Cardiac septum (tissue), 1 donor: ENCODE results near the gene TNS3. TPM values are rescaled to one million over a fixed set of nuclear protein-coding genes. Genes with fewer than 3 reads are reported as not detected.
"Not testable (repeated sequence)": the region's sequence is repeated elsewhere in the genome, so short reads cannot be mapped to it uniquely, and the experiment has no call there.

Experiments used
- DNase-seq: peaks from one replicate; pipeline ENCODE4 v3.0.0-alpha.2; 2020; ENCODE audit warnings: low spot score
- intact Hi-C: fragments of 100-400 bp; cut with DNase I; formaldehyde crosslinking; loops from one replicate; pipeline ENCODE4 v1.14.0; 2022
- total RNA-seq: library from RNA; stranded (reverse); fragmentation: NEBNext Ultra II Directional; extraction: Animal tissue kit (Norgen Biotek cat#: 25700); gene quantifications from one replicate; pipeline ENCODE4 v1.2.1, GENCODE V29; 2021
- donor health status: DM: no; HTN: no; CAD: no.

TNS3 gene
- total RNA-seq, 1 donor from 2014 or later = 29.0 TPM

DNA sequence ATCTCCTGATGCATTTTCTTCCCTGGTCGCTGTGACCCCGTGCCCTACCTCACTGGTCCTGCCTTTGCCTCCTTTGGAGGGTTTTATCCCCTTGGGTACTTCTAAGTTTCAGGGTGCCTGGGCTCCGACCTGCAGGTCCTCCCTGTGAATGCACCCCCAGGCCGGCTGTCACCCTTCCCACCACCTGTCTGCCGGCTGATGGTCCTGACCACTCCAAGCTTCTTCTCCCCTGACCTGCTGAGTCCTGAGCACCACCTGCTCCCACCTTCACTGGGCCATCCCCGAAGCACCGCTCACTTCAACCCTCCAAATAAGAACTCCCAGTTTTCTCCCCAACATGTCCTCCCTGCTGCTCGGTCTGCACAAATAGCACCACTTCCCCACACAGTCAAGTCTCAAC lies 33.4 kb downstream of the TNS3 start:
- intact Hi-C loops = no loop called here
- no peak for DNase-seq

DNA sequence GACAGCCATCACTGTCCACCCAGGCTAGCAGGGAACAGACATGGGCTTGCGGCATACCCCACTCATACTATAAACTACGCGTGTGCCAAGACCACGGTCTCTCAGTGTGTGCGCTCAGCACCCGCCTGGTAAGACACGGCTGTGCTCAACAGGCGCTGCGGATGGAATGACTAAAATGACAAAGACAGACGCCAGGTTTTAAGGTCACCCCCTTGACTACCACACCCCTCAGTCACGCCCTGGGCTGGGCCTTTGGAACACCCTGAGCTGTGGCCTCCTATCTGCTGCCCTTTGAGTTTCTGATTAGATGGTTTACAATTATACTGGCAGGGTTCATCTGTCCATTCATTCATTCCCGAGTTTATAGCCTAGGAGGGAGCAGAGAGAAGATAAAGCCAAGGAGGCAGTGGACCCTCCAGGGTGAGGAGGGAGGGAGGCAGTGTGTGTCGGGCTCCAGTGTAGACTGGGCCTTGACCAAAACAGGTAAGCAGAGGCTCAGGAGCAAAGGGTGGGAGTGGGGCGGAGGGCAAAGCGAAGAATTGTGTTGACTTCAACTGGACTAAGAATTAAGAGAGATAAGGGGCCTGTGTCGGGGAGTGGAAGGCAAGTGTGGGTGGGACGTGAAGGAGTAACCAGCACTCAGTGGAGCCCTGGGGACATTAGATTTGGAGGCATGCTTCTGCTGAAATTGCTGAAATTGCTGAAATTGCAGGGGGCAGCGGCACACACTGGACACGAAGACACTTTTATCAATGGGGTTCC lies 35.0 kb downstream of the TNS3 start:
- DNase-seq = no peak
- intact Hi-C loops = no loop called here

DNA sequence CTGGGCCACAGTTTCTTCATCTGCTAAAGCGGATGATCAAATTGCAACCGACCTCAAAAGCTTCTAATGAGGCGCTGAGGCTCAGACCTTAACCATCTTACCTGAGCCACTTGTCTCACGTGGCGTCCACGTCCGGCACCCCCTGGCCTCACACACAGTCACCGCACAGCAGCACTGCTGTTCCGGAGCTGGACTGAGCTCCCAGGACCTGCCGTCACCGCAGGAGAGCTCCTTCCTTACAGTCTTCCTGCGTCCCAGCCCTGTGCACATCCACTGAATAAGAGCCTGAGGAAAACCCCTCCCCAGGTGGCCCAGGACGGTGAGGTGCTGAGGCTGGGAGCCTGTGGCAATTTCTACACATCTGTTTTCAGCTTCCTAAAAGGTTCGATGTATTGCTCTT lies 35.7 kb downstream of the TNS3 start:
- no peak for DNase-seq
- intact Hi-C loops = no loop called here

DNA sequence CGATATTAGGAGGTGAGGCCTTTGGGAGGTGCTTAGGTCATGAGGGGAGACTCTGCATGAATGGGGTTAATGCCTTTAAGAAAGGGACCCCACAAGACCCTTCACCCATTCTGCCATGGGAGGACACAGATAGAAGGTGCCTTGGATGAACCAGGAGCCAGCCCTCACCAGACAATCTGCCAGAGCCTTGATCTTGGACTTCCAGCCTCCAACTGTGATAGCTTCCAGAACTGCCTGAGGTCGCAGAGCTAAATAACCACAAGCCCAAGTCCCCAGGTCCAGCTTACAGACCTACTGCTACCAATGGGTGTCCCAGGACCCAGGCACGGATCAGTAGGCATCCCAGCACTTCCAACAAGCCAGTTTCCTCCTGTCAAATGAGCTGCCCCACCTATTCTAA lies 37.5 kb downstream of the TNS3 start:
- no peak for DNase-seq
- intact Hi-C loops = no loop called here

DNA sequence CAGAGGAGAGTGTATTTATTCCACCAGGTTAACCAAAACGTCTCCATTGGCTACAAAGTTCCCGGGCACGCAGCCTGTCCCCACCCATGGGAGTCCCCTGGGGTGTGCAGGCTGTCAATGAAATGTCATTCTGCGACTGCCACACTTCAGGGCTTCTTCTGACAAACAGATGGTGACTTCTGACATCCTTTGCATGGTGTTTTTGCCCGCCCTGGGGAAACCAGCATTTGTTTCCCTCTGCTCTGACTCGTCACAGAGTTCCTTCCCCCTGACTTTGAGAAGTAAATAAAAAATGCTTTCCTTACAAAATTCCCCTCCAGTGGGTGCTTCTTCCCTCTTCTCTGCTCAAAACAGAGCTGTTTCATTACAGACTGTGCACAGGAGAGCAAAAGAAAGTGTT lies 38.2 kb downstream of the TNS3 start:
- intact Hi-C loops = no loop called here
- DNase-seq = no peak

DNA sequence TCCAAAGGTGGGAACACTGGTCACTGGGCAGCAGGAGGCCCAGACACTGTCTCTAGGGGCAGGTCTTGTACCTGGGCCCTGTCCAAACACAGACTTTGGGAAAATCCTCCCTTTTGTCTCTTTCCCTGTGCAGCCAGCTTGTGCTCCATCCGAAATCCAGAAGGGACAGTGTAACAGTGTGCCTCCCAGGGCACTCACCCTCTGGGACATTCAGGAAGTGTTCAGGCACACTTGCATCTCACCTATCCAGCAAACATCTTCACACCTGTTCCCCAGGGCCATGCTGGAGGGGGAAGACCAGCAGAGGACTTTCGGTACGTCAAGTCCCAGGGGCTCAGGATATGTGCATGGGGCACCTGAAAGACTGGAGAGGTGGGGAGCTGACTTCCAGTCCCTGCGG lies 38.9 kb downstream of the TNS3 start:
- intact Hi-C loops = no loop called here
- DNase-seq = no peak

DNA sequence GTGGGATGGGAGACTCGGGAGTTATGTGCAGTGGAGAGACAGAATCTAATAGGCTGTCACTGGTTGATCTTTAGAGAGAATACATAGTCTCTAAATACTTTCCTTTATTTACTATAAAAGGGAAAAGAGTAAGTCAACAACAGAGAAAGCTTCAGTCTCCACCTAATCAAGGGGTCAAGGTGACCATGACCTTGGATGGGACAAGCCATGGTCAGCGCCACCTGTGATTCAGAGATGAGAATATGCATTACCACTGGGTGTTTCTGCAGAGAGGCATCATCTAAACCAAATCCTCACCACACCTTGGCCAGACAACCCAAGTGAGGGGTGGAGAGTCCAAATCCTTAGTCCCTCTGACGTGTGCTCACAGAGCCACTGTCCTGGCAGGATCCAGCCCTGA lies 39.9 kb downstream of the TNS3 start:
- no peak for DNase-seq
- intact Hi-C loops = no loop called here

DNA sequence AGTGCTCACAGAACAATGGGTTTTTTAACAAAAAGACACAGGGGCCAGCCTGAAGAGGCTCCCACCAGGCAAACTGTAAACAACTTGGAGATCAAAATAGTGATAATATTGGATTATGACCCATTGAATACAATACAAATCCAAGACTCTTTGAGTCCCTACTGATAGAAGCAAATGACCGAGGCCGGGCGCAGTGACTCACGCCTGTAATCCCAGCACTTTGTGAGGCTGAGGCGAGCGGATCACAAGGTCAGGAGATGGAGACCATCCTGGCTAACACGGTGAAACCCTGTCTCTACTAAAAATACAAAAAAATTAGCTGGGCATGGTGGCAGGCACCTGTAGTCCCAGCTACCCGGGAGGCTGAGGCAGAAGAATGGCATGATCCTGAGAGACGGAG lies 40.4 kb downstream of the TNS3 start:
- DNase-seq, intact Hi-C loops: not testable (repeated sequence)

DNA sequence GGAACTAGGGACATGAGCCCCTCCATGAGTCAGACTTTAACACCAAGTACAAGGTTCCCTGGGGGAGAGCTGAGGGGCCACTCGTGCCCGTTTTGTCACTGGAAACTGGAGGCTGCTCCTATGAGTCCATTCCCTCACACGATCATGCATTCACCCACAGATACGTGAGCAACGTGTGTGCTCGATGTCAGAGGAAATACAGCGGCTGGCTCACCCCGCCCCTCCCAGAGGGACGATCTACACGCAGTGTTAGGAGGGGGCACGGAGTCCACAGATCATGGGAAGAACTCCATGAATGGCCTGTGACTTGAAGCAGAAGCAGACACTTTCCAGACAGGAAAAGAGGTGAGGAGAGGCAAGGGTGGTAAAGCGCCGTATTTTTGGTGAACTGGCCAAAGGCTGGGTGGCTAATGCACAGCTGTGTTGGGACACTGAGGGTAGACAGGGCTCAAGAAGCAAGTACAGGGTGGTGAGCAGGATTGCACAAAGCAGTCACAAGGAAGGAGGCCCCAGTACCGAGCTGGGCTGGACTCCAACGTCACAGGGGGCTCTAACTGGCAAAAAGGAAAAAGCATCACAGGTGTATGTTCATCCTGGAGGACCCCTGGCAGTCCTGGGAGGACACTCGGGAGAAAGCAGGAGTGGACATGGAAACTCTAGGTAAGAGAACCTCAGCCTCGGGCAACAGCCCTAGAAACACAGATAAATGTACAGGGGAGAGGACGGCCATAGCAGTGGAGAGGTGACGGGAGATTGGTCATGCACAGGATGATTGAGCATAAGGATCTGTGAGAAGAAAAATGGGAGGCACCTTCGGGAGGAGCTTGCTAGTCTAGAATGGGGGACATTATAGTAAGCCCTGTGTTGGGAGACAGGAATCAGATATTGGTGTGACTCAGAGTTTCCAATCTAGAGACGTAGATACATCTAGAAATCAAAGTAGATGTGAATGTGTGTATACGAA lies 41.2 kb downstream of the TNS3 start:
- no peak for DNase-seq

DNA sequence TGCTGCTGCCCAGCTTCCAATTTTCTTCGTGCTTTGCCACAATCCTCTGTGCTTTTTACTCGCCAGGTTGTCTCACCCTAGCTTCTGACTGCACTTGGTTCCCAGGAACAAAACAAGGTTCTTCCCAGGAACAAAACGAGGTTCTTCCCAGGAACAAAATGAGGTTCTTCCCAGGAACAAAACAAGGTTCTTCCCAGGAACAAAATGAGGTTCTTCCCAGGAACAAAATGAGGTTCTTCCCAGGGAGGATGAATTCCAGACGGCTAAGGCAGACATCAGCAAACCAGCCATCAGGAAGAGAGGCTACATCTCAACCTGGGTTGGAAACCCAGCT lies 41.9 kb downstream of the TNS3 start:
- DNase-seq = no peak
- intact Hi-C loops = no loop called here

More for the DNA sequence above, 41.2 kb downstream of the TNS3 start:
- intact Hi-C loops = no loop called here

DNA sequence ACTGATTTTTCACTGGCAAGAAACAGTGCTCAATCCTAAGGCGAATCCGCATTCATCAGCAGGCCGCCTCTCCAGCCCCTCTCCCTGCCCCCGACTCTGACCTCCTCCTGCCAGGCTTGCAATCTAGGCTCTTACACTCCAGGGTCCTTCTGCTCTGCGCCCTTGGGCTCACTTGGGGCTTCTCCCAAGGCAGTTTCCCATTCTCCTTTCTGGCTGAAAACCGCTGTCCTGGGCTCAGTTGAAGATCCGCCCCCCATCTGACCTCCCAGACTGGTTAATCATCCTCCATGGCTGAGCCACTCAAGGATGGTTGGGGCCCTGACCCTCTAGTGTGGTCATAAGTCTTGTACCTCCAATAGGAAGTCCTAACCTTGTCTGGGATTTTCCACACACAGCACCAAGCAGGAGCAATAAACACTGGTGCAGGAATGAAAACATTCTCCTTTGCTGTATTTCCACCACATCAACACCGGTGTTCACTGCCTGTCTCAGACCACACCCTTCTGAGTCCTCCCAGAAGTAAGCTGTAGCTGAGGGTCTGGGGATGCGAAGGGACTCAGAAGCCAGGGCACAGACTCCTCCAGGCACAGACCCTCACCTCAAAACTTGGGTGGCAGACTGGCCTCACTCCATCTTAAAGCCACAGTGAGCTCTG lies 42.4 kb downstream of the TNS3 start:
- no peak for DNase-seq
- intact Hi-C loops = no loop called here

DNA sequence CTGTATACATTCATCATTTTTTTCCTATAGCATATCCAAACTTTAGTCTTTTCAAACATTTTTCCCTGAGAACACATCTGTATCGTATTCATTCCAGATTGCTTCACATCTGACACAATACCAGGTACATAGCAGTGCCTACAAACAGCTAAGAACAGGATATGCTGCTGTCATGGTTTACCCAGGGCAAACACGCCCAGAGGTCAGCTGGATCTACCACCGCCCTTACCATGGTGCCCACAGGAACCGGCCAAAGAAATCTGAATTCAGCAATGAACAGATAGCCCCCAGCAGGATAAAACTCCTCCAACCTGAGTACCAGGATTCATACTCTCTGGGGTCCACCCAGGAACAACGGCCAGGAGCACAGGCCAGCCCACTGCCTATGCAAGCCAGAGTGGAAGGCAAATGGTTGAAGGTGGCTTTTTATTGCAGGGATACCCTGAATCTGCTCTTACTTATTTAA lies 43.0 kb downstream of the TNS3 start:
- DNase-seq = no peak
- intact Hi-C loops = no loop called here

DNA sequence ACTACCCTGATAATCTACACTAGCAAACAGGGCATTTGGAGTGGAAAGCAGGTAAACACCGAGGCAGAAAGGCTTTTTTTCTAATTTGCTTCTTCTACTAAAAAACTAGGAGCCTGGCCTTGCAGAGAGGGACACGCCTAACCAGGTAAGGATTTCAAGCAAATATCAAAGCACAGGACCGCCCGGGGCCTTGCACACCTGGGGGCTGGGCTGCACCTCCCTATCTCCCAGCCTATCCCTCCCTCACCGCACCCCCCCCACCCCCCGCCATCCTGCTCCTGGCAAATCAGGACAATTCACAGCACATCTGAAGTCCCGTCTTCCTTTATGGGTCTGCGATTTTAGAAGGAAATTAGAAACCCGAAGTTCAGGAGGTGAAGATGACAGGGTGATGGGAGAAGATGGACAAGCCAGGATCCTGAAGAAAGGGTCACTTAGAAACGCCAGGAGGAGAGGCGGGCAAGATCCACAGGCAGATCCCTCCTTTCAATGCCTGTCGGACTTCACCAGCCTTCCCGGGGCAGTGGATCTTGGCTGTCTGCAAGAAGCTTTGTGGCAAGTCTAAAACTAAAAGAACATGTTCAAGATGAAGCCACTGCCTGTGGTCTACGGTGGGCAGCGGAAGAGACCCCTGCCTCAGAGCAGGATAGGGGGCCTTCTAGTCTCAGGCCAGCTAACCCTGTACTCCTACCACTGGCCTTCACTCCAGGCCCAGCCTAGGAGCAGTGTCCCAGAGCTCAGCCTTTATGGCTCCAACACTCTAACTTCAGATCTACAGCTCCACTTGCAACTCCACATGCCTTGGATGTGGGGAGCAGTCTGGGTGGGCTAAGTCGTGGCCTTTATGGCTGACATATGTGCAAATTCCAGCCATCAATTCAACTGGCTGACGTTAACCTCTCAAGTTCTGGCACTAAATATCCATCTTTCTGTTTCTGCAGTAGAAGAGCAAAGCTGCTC lies 43.9 kb downstream of the TNS3 start:
- intact Hi-C loops = no loop called here

DNA sequence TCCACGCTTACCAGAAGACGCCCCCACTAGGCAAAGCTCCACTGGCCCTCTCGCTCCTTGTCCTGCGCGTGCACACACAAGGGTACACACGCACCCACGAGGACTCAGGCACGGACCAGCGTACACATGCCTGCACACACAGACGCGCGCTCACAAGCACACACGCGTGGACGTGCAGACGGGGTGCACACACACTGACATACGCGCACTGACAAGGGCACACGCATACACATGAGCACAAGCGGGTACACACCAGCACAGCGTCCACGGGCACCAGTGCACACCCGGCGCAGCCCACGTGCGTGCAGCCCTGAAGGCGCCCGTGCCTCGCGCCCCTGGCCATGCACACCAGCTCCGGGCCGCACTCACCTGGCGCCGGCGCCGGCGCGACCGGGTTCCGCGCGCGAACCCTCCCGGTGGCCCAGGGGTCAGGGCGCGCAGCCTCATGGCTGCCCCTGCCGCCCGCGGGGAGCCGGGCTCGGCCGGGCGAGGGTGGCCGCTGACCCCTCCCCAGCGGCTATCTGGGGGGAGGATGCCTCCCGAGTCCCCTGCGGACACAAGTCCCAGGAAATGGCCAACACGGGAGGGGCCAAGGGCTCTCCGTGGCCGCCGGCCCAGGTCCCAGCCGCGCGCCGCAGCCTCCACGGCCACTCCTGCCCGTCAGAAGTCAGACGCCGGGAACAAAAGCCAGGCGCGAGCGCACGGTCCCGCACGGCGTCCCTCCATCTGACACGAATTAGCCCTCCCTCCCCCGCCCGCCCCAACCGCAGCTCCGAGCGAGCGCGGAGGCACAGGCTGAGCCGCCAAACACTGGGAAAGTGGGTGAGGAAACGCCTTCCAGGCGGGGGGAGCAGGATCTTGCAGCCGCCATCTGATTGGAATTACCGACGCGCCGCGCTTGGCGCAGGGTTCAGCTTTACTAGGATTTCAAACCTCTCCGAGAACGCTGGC lies 45.0 kb downstream of the TNS3 start:
- intact Hi-C loops = no loop called here
- DNase-seq = no peak

More for the DNA sequence above, 43.9 kb downstream of the TNS3 start:
- no peak for DNase-seq

DNA sequence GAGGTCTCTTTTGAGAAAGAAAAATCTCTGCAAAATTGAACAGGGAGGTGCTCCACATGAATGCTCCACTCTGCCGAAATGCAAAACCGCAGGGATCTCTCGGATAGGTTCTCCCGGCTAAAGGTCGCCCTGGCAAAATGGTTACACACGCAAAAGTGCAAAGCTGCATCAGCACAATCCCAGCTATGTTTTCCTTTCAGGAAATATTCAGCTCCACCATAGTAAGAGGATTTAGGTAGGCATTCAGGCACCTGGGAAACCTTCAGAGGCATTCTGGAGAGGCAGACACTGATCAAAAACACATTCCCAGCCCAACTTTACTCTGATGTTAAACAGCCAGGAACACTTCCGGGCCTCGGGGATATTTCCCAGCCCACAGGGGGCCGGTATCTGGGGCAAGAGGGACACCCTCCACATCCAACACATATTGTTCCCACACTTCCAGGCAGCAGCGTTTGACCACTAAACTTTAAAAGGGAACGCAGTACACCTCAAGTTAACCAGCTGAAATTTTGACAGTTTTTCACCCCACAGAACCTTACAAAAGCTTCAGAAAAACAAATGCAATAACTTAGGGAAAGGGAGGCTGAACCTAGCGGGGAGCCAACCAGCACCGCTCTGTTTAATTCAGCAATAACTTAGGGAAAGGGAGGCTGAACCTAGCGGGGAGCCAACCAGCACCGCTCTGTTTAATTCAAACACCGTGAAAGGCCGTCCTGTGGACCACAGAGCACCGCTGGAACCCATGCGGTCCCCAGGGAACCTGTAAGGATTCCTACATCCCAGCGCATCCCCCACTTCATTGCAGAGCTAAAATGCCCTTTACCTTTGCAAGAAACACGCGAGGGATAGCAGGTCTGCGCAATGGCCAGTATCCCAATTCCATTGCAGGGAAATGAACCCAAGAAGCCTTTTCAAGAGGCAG lies 45.9 kb downstream of the TNS3 start:
- intact Hi-C loops = no loop called here
- no peak for DNase-seq

DNA sequence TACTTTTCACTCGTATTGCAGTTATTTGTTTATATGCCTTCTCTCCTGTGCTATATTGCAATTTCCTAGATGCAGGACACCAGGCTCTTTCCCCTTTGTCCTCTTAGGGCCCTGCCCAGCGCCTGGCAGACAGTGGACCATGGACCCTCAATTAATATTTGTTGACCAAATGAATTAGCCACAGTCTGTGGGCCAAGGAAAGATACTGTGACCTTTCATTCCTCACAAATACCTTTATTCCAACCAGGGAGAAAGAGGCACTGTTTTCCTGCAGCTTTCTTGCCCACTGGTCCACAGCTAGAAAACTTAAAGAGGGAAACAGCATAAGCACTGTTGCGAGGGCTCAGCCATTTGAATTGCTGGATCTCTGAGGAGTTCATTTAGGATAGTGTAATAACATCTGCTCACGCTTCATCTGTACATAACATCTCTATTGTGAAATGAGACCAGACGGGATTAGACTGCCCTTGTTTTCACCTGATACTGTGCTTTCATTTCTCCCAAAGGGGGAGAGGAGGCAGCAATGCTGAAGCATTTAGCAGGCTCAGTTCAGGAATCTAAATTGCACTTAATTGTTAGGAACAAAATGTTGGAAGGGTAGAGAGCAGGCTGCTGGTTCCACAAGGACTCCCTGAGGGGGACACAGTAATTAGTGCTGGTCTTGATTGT lies 46.7 kb downstream of the TNS3 start:
- DNase-seq = no peak
- intact Hi-C loops = no loop called here
